HEK293 (cell line): ENCODE measurements around the gene GBA2.

Source experiments
- EGR2 ChIP-seq: fragments of 450-650 bp; formaldehyde crosslinking; IDR thresholded peaks from 2 replicates; pipeline ENCODE4 v1.5.1; 2016; ENCODE audit warnings: low read depth, missing biosample characterization, missing genetic modification characterization
- MEIS1 ChIP-seq: sonication (generic); formaldehyde crosslinking; IDR thresholded peaks from 2 replicates; pipeline ENCODE4 v1.8.1; 2022; ENCODE audit warnings: missing genetic modification reagents, mild to moderate bottlenecking, borderline replicate concordance
- ZBTB44 ChIP-seq: fragments of 450-650 bp; IDR thresholded peaks from 2 replicates; pipeline ENCODE4 v1.5.1; 2018; ENCODE audit warnings: missing biosample characterization, mild to moderate bottlenecking, missing genetic modification characterization
- ZNF175 ChIP-seq: fragments of 450-650 bp; formaldehyde crosslinking; IDR thresholded peaks from 2 replicates; pipeline ENCODE4 v1.5.1; 2016; ENCODE audit warnings: missing biosample characterization, missing genetic modification characterization
- ZNF324 ChIP-seq: fragments of 450-650 bp; formaldehyde crosslinking; IDR thresholded peaks from 2 replicates; pipeline ENCODE4 v1.5.1; 2016; ENCODE audit warnings: missing biosample characterization, missing genetic modification characterization
- ZNF558 ChIP-seq: fragments of 450-650 bp; formaldehyde crosslinking; IDR thresholded peaks from 2 replicates; pipeline ENCODE4 v1.5.1; 2016; ENCODE audit warnings: missing biosample characterization, missing genetic modification characterization
- ZNF639 ChIP-seq: fragments of 450-650 bp; formaldehyde crosslinking; IDR thresholded peaks from 2 replicates; pipeline ENCODE4 v1.5.1; 2016; ENCODE audit warnings: missing biosample characterization, missing genetic modification characterization
- TF ChIP-seq, protein P1 (sequence below): fragments of 450-650 bp; formaldehyde crosslinking; IDR thresholded peaks from 2 replicates; pipeline ENCODE4 v1.5.1; 2016; ENCODE audit warnings: missing biosample characterization, missing genetic modification characterization
- TF ChIP-seq, protein P2 (sequence below): fragments of 450-650 bp; formaldehyde crosslinking; IDR thresholded peaks from 2 replicates; pipeline ENCODE4 v1.5.1; 2017; ENCODE audit warnings: missing biosample characterization, missing genetic modification characterization

DNA sequence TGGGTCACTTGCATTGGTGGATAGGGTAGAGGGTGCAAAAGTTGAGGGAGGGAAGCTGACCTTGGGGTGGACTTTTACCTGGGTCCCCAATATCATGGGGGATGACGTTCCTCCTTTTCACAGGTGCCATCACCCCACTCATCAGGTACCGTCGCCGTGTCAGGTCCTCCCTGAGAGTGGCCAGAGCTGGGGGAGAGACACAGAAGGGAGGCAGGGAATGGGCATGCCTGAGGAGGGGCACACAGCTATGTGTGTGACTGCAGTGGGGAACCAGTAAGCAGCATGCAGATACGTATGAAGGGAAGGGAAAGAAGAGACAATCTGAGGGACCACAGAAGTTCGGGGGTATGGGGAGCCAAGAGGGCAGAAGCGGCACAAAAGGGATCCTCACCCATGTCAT, 10.1 kb downstream of the GBA2 start:
- TF ChIP-seq, protein P1, sequence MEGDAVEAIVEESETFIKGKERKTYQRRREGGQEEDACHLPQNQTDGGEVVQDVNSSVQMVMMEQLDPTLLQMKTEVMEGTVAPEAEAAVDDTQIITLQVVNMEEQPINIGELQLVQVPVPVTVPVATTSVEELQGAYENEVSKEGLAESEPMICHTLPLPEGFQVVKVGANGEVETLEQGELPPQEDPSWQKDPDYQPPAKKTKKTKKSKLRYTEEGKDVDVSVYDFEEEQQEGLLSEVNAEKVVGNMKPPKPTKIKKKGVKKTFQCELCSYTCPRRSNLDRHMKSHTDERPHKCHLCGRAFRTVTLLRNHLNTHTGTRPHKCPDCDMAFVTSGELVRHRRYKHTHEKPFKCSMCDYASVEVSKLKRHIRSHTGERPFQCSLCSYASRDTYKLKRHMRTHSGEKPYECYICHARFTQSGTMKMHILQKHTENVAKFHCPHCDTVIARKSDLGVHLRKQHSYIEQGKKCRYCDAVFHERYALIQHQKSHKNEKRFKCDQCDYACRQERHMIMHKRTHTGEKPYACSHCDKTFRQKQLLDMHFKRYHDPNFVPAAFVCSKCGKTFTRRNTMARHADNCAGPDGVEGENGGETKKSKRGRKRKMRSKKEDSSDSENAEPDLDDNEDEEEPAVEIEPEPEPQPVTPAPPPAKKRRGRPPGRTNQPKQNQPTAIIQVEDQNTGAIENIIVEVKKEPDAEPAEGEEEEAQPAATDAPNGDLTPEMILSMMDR (tag by site-specific recombination): no peak
- TF ChIP-seq ZNF324 (tag by site-specific recombination) (no peak), ZNF175 (tag by site-specific recombination) (no peak), ZNF558 (tag by site-specific recombination) (no peak), ZBTB44 (tag by site-specific recombination) (no peak), ZNF639 (tag by site-specific recombination) (no peak), MEIS1 (CRISPR knock-in tag) (no peak), EGR2 (no peak)
- TF ChIP-seq, protein P2, sequence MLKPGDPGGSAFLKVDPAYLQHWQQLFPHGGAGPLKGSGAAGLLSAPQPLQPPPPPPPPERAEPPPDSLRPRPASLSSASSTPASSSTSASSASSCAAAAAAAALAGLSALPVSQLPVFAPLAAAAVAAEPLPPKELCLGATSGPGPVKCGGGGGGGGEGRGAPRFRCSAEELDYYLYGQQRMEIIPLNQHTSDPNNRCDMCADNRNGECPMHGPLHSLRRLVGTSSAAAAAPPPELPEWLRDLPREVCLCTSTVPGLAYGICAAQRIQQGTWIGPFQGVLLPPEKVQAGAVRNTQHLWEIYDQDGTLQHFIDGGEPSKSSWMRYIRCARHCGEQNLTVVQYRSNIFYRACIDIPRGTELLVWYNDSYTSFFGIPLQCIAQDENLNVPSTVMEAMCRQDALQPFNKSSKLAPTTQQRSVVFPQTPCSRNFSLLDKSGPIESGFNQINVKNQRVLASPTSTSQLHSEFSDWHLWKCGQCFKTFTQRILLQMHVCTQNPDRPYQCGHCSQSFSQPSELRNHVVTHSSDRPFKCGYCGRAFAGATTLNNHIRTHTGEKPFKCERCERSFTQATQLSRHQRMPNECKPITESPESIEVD (tag by site-specific recombination): no peak
